ENCODE data around the gene NEMF. TPM values are rescaled to one million over a fixed set of nuclear protein-coding genes. Genes with fewer than 3 reads are reported as not detected.
A peak's percentile ranks its signal among the peaks of the same experiment; 100 is the strongest.

NEMF gene, protein sequence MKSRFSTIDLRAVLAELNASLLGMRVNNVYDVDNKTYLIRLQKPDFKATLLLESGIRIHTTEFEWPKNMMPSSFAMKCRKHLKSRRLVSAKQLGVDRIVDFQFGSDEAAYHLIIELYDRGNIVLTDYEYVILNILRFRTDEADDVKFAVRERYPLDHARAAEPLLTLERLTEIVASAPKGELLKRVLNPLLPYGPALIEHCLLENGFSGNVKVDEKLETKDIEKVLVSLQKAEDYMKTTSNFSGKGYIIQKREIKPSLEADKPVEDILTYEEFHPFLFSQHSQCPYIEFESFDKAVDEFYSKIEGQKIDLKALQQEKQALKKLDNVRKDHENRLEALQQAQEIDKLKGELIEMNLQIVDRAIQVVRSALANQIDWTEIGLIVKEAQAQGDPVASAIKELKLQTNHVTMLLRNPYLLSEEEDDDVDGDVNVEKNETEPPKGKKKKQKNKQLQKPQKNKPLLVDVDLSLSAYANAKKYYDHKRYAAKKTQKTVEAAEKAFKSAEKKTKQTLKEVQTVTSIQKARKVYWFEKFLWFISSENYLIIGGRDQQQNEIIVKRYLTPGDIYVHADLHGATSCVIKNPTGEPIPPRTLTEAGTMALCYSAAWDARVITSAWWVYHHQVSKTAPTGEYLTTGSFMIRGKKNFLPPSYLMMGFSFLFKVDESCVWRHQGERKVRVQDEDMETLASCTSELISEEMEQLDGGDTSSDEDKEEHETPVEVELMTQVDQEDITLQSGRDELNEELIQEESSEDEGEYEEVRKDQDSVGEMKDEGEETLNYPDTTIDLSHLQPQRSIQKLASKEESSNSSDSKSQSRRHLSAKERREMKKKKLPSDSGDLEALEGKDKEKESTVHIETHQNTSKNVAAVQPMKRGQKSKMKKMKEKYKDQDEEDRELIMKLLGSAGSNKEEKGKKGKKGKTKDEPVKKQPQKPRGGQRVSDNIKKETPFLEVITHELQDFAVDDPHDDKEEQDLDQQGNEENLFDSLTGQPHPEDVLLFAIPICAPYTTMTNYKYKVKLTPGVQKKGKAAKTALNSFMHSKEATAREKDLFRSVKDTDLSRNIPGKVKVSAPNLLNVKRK
- 10 to 100 TPM; 75.1 to 82.6 TPM for total RNA-seq
- polyA plus RNA-seq (2013, experiment 1 of 2), result 55.0 TPM
- 53.5 TPM for polyA plus RNA-seq (2013, experiment 2 of 2)
- long read RNA-seq, experiment 1, full-length matches to known transcripts, result 3 of 15 reads
- long read RNA-seq, experiment 1, partial matches to known transcripts, result 5 of 15 reads
- long read RNA-seq, experiment 1, other reads (novel, unspliced or antisense), result 7 of 15 reads
- long read RNA-seq, experiment 2, full-length matches to known transcripts, result 43 of 77 reads
- long read RNA-seq, experiment 2, partial matches to known transcripts, result 7 of 77 reads
- long read RNA-seq, experiment 2, other reads (novel, unspliced or antisense), result 27 of 77 reads
- long read RNA-seq, experiment 3, partial matches to known transcripts, result 106 of 118 reads
- long read RNA-seq, experiment 3, other reads (novel, unspliced or antisense), result 12 of 118 reads
- long read RNA-seq, experiment 4, partial matches to known transcripts, result 106 of 136 reads
- long read RNA-seq, experiment 4, other reads (novel, unspliced or antisense), result 30 of 136 reads

DNA sequence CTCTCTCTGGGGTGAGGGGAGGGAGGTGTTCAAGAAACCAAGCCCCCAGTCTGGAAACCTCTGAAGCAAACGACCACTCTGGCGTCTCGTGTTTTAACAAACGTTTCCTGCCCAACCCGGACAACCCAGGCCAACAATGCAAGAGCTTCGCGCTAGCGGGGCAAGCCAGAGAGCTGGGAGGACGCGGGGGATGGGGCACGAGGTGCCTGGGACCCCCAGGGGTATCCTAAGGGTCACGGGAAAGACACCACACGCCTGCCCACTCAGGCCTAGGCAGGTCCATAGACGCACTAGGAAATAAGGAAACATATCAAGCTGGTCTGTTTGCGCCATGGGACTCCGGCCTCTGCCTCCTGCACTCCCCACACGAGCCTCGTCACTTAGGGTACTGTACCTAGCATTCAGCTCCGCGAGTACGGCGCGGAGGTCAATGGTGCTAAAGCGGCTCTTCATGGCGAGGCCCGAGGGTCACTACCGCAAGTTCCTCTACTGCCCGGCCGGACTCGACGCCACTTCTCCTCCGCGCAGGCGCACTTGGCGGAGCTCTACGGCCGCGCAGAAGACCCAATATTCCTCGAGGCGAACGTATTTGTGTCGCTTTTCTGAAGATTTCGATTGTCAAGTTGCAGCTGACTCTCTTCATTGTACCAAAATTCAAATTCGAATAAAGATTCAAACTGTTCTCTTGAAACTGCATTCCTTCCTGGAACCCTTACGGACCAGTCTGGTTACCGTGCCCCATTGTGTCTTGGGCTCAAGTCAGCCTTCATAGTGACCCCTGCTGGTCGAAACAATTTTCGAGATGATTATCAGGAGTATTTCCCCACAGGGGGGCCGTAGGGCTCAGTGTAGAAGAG is at the start of gene NEMF:
TSS of gene NEMF (minus strand) at position 488 of the 857 bp plus-strand sequence. CDS start at position 453, 35 bp downstream.
- WGBS, 2 experiments (ENCODE audit: insufficient coverage in 1 of 2, insufficient read length in 1 of 2), result 0 to 1% methylated on average over 31 to 49 of the region's 49 CpGs
- Histone ChIP-seq H3K27ac (ENCODE audit: low read depth, low read length) (peak within 1 kb of the TSS; percentile 72), H3K36me3 (ENCODE audit: control insufficient read depth, insufficient read depth, low read length) (peaks cover 22% of the 10 kb centered on the region), H3K9me3 (ENCODE audit: control insufficient read depth, low read length) (no peaks in the 10 kb centered on the region), H3K4me1 (ENCODE audit: control insufficient read depth, insufficient read depth, low read length) (no peaks in the 10 kb centered on the region), H3K4me3 (ENCODE audit: low read length) (peak within 1 kb of the TSS; percentile 100), H3K27me3 (ENCODE audit: control insufficient read depth, insufficient read depth, low read length, poor library complexity, severe bottlenecking) (no peaks in the 10 kb centered on the region), H3K9ac (ENCODE audit: extremely low read depth, low read length, poor library complexity, severe bottlenecking) (peak within 1 kb of the TSS; percentile 97)
- peak; percentile 95 for DNase-seq
- Mint-ChIP-seq H3K9me3 (no peaks in the 10 kb centered on the region), H3K4me1 (no peaks in the 10 kb centered on the region), H3K27me3 (ENCODE audit: insufficient read depth) (no peaks in the 10 kb centered on the region), H3K27ac (peak within 1 kb of the TSS; percentile 96), H3K36me3 (ENCODE audit: low read depth) (peaks cover 25% of the 10 kb centered on the region), H3K4me3 (peak within 1 kb of the TSS; percentile 85)
- TF ChIP-seq, protein P1, sequence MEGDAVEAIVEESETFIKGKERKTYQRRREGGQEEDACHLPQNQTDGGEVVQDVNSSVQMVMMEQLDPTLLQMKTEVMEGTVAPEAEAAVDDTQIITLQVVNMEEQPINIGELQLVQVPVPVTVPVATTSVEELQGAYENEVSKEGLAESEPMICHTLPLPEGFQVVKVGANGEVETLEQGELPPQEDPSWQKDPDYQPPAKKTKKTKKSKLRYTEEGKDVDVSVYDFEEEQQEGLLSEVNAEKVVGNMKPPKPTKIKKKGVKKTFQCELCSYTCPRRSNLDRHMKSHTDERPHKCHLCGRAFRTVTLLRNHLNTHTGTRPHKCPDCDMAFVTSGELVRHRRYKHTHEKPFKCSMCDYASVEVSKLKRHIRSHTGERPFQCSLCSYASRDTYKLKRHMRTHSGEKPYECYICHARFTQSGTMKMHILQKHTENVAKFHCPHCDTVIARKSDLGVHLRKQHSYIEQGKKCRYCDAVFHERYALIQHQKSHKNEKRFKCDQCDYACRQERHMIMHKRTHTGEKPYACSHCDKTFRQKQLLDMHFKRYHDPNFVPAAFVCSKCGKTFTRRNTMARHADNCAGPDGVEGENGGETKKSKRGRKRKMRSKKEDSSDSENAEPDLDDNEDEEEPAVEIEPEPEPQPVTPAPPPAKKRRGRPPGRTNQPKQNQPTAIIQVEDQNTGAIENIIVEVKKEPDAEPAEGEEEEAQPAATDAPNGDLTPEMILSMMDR (conservative IDR thresholded peaks at IDR 0.05), result peak; percentile 90

- Histone ChIP-seq H3K4me1 (ENCODE audit: control insufficient read depth, insufficient read depth, low read length) (peaks cover 2% of the 10 kb centered on the region), H3K36me3 (ENCODE audit: control insufficient read depth, insufficient read depth, low read length) (peaks cover 2% of the 10 kb centered on the region), H3K4me3 (ENCODE audit: low read length) (no peak overlapping the region), H3K27me3 (ENCODE audit: control insufficient read depth, insufficient read depth, low read length, poor library complexity, severe bottlenecking) (no peaks in the 10 kb centered on the region), H3K9ac (ENCODE audit: extremely low read depth, low read length, poor library complexity, severe bottlenecking) (no peak overlapping the region), H3K9me3 (ENCODE audit: control insufficient read depth, low read length) (no peaks in the 10 kb centered on the region), H3K27ac (ENCODE audit: low read depth, low read length) (no peak overlapping the region)
- TF ChIP-seq, protein P1 (conservative IDR thresholded peaks at IDR 0.05), result no peak
- Mint-ChIP-seq H3K27me3 (ENCODE audit: insufficient read depth) (no peaks in the 10 kb centered on the region), H3K27ac (no peak overlapping the region), H3K9me3 (no peaks in the 10 kb centered on the region), H3K4me1 (peaks cover 8% of the 10 kb centered on the region), H3K36me3 (ENCODE audit: low read depth) (no peaks in the 10 kb centered on the region), H3K4me3 (no peak overlapping the region)
- no peak for DNase-seq
- WGBS, 2 experiments (ENCODE audit: insufficient coverage in 1 of 2, insufficient read length in 1 of 2), result 100% methylated on average over 1 of the region's 1 CpG; no CpG with 5 or more reads in 1 of the 2 experiments
These were observed 48.4 kb upstream of the NEMF start for GRCh38 chr14:49900973-49901372.

All from endodermal cell (in vitro differentiated cells).